Naive B cell (primary cell): Measurements from ENCODE around the gene TMCC3. TPM values are rescaled to one million over a fixed set of nuclear protein-coding genes. Genes with fewer than 3 reads are reported as not detected.
A peak's percentile ranks its signal among the peaks of the same experiment; 100 is the strongest.
"Not testable (repeated sequence)": the region's sequence is repeated elsewhere in the genome, so short reads cannot be mapped to it uniquely, and the experiment has no call there.

ENCODE experiments used
- ATAC-seq, 2 donors: fragments of 150-1000 bp; cut with Tn5 transposase; 2 replicates each; pipeline ENCODE4 v1.10.0; 2021; ENCODE audit warnings: low read depth in 2 of 2, mild to moderate bottlenecking in 2 of 2, moderate library complexity in 2 of 2
- DNase-seq: peaks from one replicate; pipeline ENCODE4 v3.0.0; 2022
- H3K27ac Mint-ChIP-seq, 6 donors: one replicate each; pipeline ENCODE4 v1.8.0; 2020 to 2022; ENCODE audit warnings: mild to moderate bottlenecking in 6 of 6, mixed read lengths in 6 of 6, moderate library complexity in 5 of 6, inconsistent platforms in 2 of 6
- H3K27me3 Mint-ChIP-seq, 3 donors: one replicate each; pipeline ENCODE4 v1.8.0; 2021 to 2022; ENCODE audit warnings: mixed read lengths in 3 of 3, mild to moderate bottlenecking in 1 of 3
- H3K36me3 Mint-ChIP-seq, 2 donors: one replicate each; pipeline ENCODE4 v1.8.0; 2020 to 2022; ENCODE audit warnings: mixed read lengths in 2 of 2, inconsistent platforms in 1 of 2, mild to moderate bottlenecking in 1 of 2
- H3K4me1 Mint-ChIP-seq, 3 donors: one replicate each; pipeline ENCODE4 v1.8.0; 2020 to 2022; ENCODE audit warnings: mixed read lengths in 3 of 3, inconsistent platforms in 1 of 3, mild to moderate bottlenecking in 1 of 3, moderate library complexity in 1 of 3
- H3K4me3 Mint-ChIP-seq, 8 donors: one replicate each; pipeline ENCODE4 v1.8.0; 2020 to 2022; ENCODE audit warnings: mild to moderate bottlenecking in 8 of 8, mixed read lengths in 8 of 8, moderate library complexity in 8 of 8, inconsistent platforms in 2 of 8
- H3K9me3 Mint-ChIP-seq, 7 donors: one replicate each; pipeline ENCODE4 v1.8.0; 2020 to 2022; ENCODE audit warnings: mixed read lengths in 7 of 7, mild to moderate bottlenecking in 5 of 7, inconsistent platforms in 2 of 7, moderate library complexity in 1 of 7
- polyA plus RNA-seq, 6 donors: library from polyadenylated mRNA; unstranded; fragments of 300-500 nt; fragmentation: Illumina TruSeq; gene quantifications; one replicate each; pipeline ENCODE4 v1.2.3, GENCODE V29; 2021; ENCODE audit warnings: low read depth in 6 of 6

TMCC3 gene
- polyA plus RNA-seq, 6 donors from 2014 or later: 8.4 to 21.7 (median 13.5) TPM

GRCh38 chr12:94560431-94561221, 89.7 kb downstream of the TMCC3 start:
- H3K4me3 Mint-ChIP-seq: peak overlapping the region in 3 of 8 donors; percentile 20 to 26 (median 24)
- peaks cover 4 to 9% of the 10 kb centered on the region in 2 donors for H3K36me3 Mint-ChIP-seq
- H3K27ac Mint-ChIP-seq: peak overlapping the region in 4 of 6 donors; percentile 8 to 78 (median 27)
- H3K27me3 Mint-ChIP-seq: peaks cover 16 to 23% (median 18%) of the 10 kb centered on the region in 3 donors
- H3K4me1 Mint-ChIP-seq: peaks cover 15 to 20% (median 16%) of the 10 kb centered on the region in 3 donors
- DNase-seq (no peak), ATAC-seq (peak; percentile 61 to 82)
- peaks cover 0 to 3% (median 0%) of the 10 kb centered on the region in 7 donors for H3K9me3 Mint-ChIP-seq

DNA sequence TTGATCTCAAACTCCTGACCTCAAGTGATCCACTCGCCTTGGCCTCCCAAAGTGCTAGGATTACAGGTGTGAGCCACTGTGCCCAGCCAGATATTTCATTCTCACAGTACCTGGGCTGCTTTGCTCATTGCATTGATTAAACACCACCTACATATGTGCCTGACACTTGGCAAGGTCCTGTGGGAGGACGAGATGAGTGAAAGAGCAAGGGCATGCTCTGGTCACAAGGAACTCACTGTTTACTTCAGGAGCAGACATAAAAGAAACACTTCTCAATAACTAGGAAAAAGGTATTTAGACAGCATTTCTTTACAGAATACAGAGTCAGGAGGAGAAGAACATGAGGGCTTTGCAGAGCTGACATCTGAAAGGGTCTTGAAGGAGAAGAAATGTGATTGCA, 91.7 kb downstream of the TMCC3 start:
- Mint-ChIP-seq H3K27ac (no peak overlapping the region), H3K9me3 (peaks cover 0 to 3% (median 0%) of the 10 kb centered on the region in 7 donors), H3K4me1 (peaks cover 15 to 20% (median 16%) of the 10 kb centered on the region in 3 donors), H3K27me3 (peaks cover 20 to 27% (median 23%) of the 10 kb centered on the region in 3 donors), H3K36me3 (peaks cover 4 to 9% of the 10 kb centered on the region in 2 donors), H3K4me3 (no peak overlapping the region)
- DNase-seq: no peak
- ATAC-seq: no peak

- peaks cover 0 to 3% (median 0%) of the 10 kb centered on the region in 7 donors for H3K9me3 Mint-ChIP-seq
- DNase-seq (no peak), ATAC-seq (no peak)
- no peak overlapping the region for H3K4me3 Mint-ChIP-seq
- no peak overlapping the region for H3K27ac Mint-ChIP-seq
- peaks cover 20 to 27% (median 23%) of the 10 kb centered on the region in 3 donors for H3K27me3 Mint-ChIP-seq
- H3K36me3 Mint-ChIP-seq: peaks cover 4 to 9% of the 10 kb centered on the region in 2 donors
- peaks cover 15 to 20% (median 16%) of the 10 kb centered on the region in 3 donors for H3K4me1 Mint-ChIP-seq
These were observed 92.5 kb downstream of the TMCC3 start for GRCh38 chr12:94557746-94558295.

DNA sequence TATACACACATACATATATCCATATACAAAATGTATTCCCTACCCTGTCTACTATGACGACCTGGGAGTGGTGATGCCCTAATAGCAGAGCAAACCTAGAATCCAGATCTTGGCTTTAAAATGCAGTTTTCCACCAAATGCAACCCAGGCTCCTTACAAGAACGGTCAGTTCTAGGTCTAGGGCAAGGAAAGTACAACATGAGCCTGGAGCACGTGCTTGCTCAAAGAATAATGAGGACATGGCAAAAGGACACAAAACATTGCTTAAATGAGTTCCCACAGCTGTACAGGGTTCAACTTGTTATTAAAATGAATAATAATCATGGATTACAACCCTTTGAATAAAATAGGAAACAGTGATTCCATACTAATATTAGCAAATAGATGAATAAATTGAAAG, 94.7 kb downstream of the TMCC3 start:
- Mint-ChIP-seq H3K27me3 (peaks cover 20 to 27% (median 23%) of the 10 kb centered on the region in 3 donors), H3K27ac (no peak overlapping the region), H3K4me1 (peaks cover 6 to 11% (median 6%) of the 10 kb centered on the region in 3 donors), H3K9me3 (peaks cover 0 to 3% (median 0%) of the 10 kb centered on the region in 7 donors), H3K4me3 (no peak overlapping the region), H3K36me3 (peaks cover 7 to 9% of the 10 kb centered on the region in 2 donors)
- ATAC-seq: no peak
- no peak for DNase-seq

DNA sequence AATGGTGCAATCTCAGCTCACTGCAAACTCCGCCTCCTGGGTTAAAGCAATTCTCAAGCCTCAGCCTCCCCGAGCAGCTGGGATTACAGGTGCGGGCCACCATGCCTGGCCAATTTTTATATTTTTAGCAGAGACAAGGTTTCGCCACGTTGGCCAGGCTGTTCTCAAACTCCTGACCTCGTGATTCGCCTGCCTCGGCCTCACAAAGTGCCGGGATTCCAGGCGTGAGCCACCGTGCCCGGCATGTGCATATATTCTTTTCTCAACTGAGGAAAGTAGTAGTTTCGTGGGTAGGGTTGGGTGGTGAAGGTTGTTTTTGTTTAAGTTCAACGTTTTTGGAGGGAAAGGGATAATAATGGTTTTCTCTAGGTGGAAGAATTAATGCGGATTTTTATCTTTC, 96.5 kb downstream of the TMCC3 start:
- Mint-ChIP-seq H3K9me3 (peaks cover 0 to 4% (median 2%) of the 10 kb centered on the region in 7 donors), H3K36me3 (peaks cover 0 to 8% of the 10 kb centered on the region in 2 donors), H3K4me3 (no peak overlapping the region), H3K27ac (no peak overlapping the region), H3K27me3 (peaks cover 5 to 13% (median 9%) of the 10 kb centered on the region in 3 donors), H3K4me1 (no peaks in the 10 kb centered on the region)
- ATAC-seq (no peak), DNase-seq (no peak)

DNA sequence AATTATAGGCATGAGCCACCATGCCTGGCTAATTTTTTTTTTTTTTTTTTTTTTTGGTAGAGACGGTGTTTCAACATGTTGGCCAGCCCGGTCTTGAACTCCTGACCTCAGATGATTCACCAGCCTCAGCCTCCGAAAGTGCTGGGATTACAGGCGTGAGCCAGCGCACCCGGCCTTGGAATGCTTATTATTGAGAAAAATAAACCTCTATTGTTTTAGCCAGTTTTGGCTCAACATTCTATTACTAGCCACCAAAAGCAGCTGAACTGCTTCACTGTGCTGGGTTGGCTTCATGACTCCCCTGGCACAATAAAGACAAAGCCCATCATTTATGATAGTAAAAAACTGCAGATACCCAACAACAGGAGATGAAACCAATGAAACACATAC, 97.2 kb downstream of the TMCC3 start:
- ATAC-seq: no peak
- H3K36me3 Mint-ChIP-seq: peaks cover 6 to 12% of the 10 kb centered on the region in 2 donors
- H3K27ac Mint-ChIP-seq: no peak overlapping the region
- H3K4me3 Mint-ChIP-seq: no peak overlapping the region
- peaks cover 0 to 13% (median 9%) of the 10 kb centered on the region in 3 donors for H3K27me3 Mint-ChIP-seq
- H3K4me1 Mint-ChIP-seq: no peaks in the 10 kb centered on the region
- DNase-seq: no peak
- H3K9me3 Mint-ChIP-seq: peaks cover 2 to 9% (median 9%) of the 10 kb centered on the region in 7 donors

- no peak overlapping the region for H3K4me3 Mint-ChIP-seq
- no peak overlapping the region for H3K27ac Mint-ChIP-seq
- no peaks in the 10 kb centered on the region for H3K4me1 Mint-ChIP-seq
- no peak for ATAC-seq
- peaks cover 0 to 13% (median 9%) of the 10 kb centered on the region in 3 donors for H3K27me3 Mint-ChIP-seq
- peaks cover 8 to 23% (median 22%) of the 10 kb centered on the region in 7 donors for H3K9me3 Mint-ChIP-seq
- H3K36me3 Mint-ChIP-seq: peaks cover 19 to 23% of the 10 kb centered on the region in 2 donors
- DNase-seq: no peak
These were observed 98.5 kb downstream of the TMCC3 start for GRCh38 chr12:94551810-94552209.

DNA sequence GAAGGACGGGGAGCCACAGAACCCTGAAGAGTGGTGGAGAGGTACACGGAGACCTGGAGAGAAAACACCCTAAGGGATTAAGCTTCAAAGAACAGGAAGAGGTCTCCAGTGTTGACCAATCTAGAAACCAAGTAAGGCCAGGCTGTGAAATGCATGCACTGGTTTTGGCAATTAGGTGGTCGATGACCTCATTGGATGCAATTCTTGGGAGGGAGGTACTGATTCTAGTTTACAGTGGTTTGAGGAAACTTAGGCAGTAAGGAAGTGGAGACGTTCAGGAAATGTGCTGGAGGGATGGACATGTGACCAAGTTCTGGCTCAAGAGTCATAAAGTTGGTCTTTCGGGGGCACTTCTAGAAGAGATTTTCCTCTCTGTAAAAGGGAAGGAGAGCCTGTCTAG, 99.4 kb downstream of the TMCC3 start:
- H3K27me3 Mint-ChIP-seq: peaks cover 0 to 9% (median 5%) of the 10 kb centered on the region in 3 donors
- DNase-seq (no peak), ATAC-seq (no peak)
- H3K4me1 Mint-ChIP-seq: no peaks in the 10 kb centered on the region
- H3K27ac Mint-ChIP-seq: no peak overlapping the region
- peaks cover 25 to 29% of the 10 kb centered on the region in 2 donors for H3K36me3 Mint-ChIP-seq
- H3K9me3 Mint-ChIP-seq: peaks cover 16 to 31% (median 31%) of the 10 kb centered on the region in 7 donors
- no peak overlapping the region for H3K4me3 Mint-ChIP-seq

DNA sequence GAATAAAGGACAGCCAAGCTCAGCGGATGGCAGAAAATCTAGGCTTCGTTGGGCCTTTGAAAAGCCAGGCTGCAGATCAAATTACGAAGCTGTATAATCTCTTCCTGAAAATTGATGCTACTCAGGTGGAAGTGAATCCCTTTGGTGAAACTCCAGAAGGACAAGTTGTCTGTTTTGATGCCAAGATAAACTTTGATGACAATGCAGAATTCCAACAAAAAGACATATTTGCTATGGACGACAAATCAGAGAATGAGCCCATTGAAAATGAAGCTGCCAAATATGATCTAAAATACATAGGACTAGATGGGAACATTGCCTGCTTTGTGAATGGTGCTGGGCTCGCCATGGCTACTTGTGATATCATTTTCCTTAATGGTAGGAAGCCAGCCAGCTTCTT, 101.5 kb downstream of the TMCC3 start:
- Mint-ChIP-seq H3K36me3 (peaks cover 30 to 33% of the 10 kb centered on the region in 2 donors), H3K9me3 (peaks cover 21 to 41% (median 38%) of the 10 kb centered on the region in 7 donors)
- H3K4me1 Mint-ChIP-seq, H3K27me3 Mint-ChIP-seq, DNase-seq, H3K27ac Mint-ChIP-seq, H3K4me3 Mint-ChIP-seq, ATAC-seq: not testable (repeated sequence)

- H3K4me3 Mint-ChIP-seq: peak overlapping the region in 1 of 8 donors; percentile 8
- H3K36me3 Mint-ChIP-seq: peaks cover 33% of the 10 kb centered on the region in 2 donors
- H3K27ac Mint-ChIP-seq: no peak overlapping the region
- no peaks in the 10 kb centered on the region for H3K27me3 Mint-ChIP-seq
- H3K9me3 Mint-ChIP-seq: peaks cover 21 to 41% (median 38%) of the 10 kb centered on the region in 7 donors
- peak in 1 of 2 donors; percentile 27 for ATAC-seq
- H3K4me1 Mint-ChIP-seq: no peaks in the 10 kb centered on the region
- no peak for DNase-seq
These were observed 104.2 kb downstream of the TMCC3 start for GRCh38 chr12:94545935-94546771.

DNA sequence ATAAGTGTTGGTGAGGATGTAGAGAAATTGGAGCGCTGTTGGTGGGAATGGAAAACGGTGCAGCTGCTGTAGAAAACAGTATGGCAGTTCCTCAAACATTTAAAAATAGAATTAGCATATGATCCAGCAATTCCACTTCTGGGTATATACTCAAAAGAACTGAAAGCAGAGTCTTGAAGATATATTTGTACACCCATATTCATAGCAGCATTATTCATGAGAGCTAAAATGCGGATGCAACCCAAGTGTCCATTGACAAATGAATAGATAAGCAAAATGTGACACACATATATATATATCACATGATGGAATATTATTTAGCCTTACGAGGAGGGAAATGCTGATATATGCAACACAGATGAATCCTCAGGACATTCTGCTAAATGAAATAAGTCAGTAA, 106.0 kb downstream of the TMCC3 start:
- H3K27ac Mint-ChIP-seq: no peak overlapping the region
- H3K9me3 Mint-ChIP-seq: peaks cover 18 to 41% (median 35%) of the 10 kb centered on the region in 7 donors
- ATAC-seq (no peak), DNase-seq (no peak)
- no peaks in the 10 kb centered on the region for H3K27me3 Mint-ChIP-seq
- no peaks in the 10 kb centered on the region for H3K4me1 Mint-ChIP-seq
- no peak overlapping the region for H3K4me3 Mint-ChIP-seq
- H3K36me3 Mint-ChIP-seq: peaks cover 25 to 33% of the 10 kb centered on the region in 2 donors

DNA sequence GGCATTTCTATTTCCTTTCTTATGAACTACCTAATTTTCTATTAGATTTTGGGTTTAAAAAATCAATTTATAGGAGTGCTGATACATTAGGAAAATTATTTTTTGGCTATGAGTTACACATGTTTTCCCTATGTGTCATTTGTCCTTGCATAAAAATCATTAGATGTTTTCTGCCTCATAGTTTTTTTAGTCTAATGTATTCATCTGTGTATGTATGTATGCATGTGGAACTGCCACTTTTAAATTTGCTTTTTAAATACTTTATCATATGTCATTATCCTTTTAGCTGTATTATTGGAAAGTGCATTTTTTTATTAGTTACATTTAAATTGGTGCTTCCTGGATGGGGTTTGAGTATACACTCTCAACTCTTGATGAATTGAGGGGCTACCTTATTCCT, 112.0 kb downstream of the TMCC3 start:
- H3K36me3 Mint-ChIP-seq: no peaks in the 10 kb centered on the region
- H3K27me3 Mint-ChIP-seq: peaks cover 0 to 9% (median 6%) of the 10 kb centered on the region in 3 donors
- no peaks in the 10 kb centered on the region for H3K4me1 Mint-ChIP-seq
- DNase-seq: no peak
- H3K9me3 Mint-ChIP-seq: no peaks in the 10 kb centered on the region
- no peak overlapping the region for H3K27ac Mint-ChIP-seq
- H3K4me3 Mint-ChIP-seq: no peak overlapping the region
- no peak for ATAC-seq
